Ishikawa (cell line): Measurements from ENCODE around the gene FHOD1.

Experiments used
- CEBPB ChIP-seq: IDR thresholded peaks from 2 replicates; pipeline ENCODE4 v1.6.1; 2012
- CREB1 ChIP-seq: IDR thresholded peaks from 2 replicates; pipeline ENCODE4 v1.6.1; 2012; ENCODE audit warnings: low read depth
- EGR1 ChIP-seq: IDR thresholded peaks from 2 replicates; pipeline ENCODE4 v1.6.1; 2012
- EP300 ChIP-seq: IDR thresholded peaks from 2 replicates; pipeline ENCODE4 v1.6.1; 2012; ENCODE audit warnings: borderline replicate concordance
- FOXM1 ChIP-seq: IDR thresholded peaks from 2 replicates; pipeline ENCODE4 v1.6.1; 2012; ENCODE audit warnings: low read depth, borderline replicate concordance
- MAX ChIP-seq: IDR thresholded peaks from 2 replicates; pipeline ENCODE4 v1.6.1; 2012
- NFIC ChIP-seq: IDR thresholded peaks from 2 replicates; pipeline ENCODE4 v1.6.1; 2012
- RAD21 ChIP-seq: IDR thresholded peaks from 2 replicates; pipeline ENCODE4 v1.6.1; 2012; ENCODE audit warnings: low read depth
- REST ChIP-seq: IDR thresholded peaks from 2 replicates; pipeline ENCODE4 v1.6.1; 2012; ENCODE audit warnings: low read depth, mild to moderate bottlenecking
- TAF1 ChIP-seq: IDR thresholded peaks from 2 replicates; pipeline ENCODE4 v1.6.1; 2012; ENCODE audit warnings: low read depth, mild to moderate bottlenecking
- TEAD4 ChIP-seq: IDR thresholded peaks from 2 replicates; pipeline ENCODE4 v1.6.1; 2012
- USF1 ChIP-seq: IDR thresholded peaks from 2 replicates; pipeline ENCODE4 v1.6.1; 2012
- YY1 ChIP-seq: IDR thresholded peaks from 2 replicates; pipeline ENCODE4 v1.6.1; 2012; ENCODE audit warnings: low read depth

- TF ChIP-seq REST (no peak), EGR1 (no peak), RAD21 (no peak), TAF1 (no peak), CEBPB (no peak), NFIC (no peak), YY1 (no peak), EP300 (no peak), MAX (no peak), CREB1 (no peak), USF1 (no peak), TEAD4 (no peak), FOXM1 (no peak)
Observed at GRCh38 chr16:67196881-67197280, 50.4 kb downstream of the FHOD1 start.
